BE2C (cell line): Measurements from ENCODE around the gene RBM45. TPM values are rescaled to one million over a fixed set of nuclear protein-coding genes. Genes with fewer than 3 reads are reported as not detected.

Experiments used
- DNase-seq: peaks from one replicate; pipeline ENCODE4 v3.0.0-alpha.2; 2020
- H3K27me3 ChIP-seq: fragments of 250-450 bp; sonication (Bioruptor Pico); 2 replicates; pipeline ENCODE4 v1.5.1; 2020; ENCODE audit warnings: mild to moderate bottlenecking
- H3K36me3 ChIP-seq: fragments of 250-450 bp; sonication (Bioruptor Pico); 2 replicates; pipeline ENCODE4 v1.5.1; 2020; ENCODE audit warnings: mild to moderate bottlenecking
- H3K4me1 ChIP-seq: fragments of 250-450 bp; sonication (Bioruptor Pico); 2 replicates; pipeline ENCODE4 v1.5.1; 2020
- H3K4me3 ChIP-seq: 2 replicates; pipeline ENCODE4 v1.5.1; 2011; ENCODE audit warnings: low read depth, low read length
- H3K9me3 ChIP-seq: fragments of 250-450 bp; sonication (Bioruptor Pico); 2 replicates; pipeline ENCODE4 v1.5.1; 2020
- polyA plus RNA-seq: library from polyadenylated mRNA; unstranded; fragments of >200 nt; gene quantifications from one replicate; pipeline ENCODE4 v1.2.1, GENCODE V29; 2012; ENCODE audit warnings: low read depth, missing spikeins; ENCODE audit not compliant: insufficient read length, insufficient read depth
- TF ChIP-seq, protein P1 (sequence below): IDR thresholded peaks from 2 replicates; pipeline ENCODE4 v1.5.1; 2012; ENCODE audit warnings: mild to moderate bottlenecking, low read depth, low read length

RBM45 gene, protein sequence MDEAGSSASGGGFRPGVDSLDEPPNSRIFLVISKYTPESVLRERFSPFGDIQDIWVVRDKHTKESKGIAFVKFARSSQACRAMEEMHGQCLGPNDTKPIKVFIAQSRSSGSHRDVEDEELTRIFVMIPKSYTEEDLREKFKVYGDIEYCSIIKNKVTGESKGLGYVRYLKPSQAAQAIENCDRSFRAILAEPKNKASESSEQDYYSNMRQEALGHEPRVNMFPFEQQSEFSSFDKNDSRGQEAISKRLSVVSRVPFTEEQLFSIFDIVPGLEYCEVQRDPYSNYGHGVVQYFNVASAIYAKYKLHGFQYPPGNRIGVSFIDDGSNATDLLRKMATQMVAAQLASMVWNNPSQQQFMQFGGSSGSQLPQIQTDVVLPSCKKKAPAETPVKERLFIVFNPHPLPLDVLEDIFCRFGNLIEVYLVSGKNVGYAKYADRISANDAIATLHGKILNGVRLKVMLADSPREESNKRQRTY
- polyA plus RNA-seq: 8.7 TPM

DNA sequence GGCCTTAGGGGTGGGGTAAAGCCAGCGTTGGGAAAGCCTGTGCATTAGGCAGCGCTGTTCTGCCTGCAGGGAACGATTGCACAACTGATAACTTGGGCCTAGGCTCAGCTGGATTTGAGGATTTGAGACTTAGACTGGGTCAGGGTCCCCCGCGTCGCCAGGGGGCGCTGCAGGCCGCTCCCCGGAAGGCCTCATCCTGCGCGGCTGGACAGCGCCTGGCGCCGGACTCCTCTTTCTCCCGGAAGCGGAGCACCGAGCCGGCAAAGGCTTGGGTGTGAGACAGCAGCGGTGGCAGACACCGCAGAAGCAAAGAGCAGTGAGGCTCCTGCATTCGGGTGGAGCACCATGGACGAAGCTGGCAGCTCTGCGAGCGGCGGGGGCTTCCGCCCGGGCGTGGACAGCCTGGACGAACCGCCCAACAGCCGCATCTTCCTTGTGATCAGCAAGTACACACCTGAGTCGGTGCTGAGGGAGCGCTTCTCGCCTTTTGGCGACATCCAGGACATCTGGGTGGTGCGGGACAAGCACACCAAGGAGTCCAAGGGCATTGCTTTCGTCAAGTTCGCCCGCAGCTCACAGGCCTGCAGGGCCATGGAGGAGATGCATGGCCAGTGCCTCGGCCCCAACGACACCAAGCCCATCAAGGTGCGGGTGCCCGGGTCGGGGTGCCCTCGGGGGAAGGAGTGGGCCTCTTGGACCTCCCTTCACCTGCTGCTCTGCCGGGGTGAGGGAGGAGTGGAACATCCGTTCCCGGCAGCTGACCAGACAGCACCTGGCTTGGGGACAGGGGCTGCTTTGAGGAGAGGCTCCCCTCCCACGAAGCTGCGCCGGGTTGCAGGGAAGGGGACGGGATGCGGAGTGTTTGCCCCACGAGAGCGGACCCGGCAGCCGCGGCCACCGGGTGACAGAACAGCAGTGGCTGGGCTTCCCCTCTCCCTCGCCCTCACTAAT, at the start of gene RBM45:
RBM45 (plus strand) TSS at position 236 of the 951 bp plus-strand sequence; CDS start at position 346, 110 bp downstream.
- TF ChIP-seq, protein P1, sequence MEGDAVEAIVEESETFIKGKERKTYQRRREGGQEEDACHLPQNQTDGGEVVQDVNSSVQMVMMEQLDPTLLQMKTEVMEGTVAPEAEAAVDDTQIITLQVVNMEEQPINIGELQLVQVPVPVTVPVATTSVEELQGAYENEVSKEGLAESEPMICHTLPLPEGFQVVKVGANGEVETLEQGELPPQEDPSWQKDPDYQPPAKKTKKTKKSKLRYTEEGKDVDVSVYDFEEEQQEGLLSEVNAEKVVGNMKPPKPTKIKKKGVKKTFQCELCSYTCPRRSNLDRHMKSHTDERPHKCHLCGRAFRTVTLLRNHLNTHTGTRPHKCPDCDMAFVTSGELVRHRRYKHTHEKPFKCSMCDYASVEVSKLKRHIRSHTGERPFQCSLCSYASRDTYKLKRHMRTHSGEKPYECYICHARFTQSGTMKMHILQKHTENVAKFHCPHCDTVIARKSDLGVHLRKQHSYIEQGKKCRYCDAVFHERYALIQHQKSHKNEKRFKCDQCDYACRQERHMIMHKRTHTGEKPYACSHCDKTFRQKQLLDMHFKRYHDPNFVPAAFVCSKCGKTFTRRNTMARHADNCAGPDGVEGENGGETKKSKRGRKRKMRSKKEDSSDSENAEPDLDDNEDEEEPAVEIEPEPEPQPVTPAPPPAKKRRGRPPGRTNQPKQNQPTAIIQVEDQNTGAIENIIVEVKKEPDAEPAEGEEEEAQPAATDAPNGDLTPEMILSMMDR: peak; percentile 80
- DNase-seq: peak; percentile 90
- Histone ChIP-seq H3K4me1 (no peaks in the 10 kb centered on the region), H3K4me3 (peak within 1 kb of the TSS; percentile 84), H3K27me3 (no peaks in the 10 kb centered on the region), H3K9me3 (no peaks in the 10 kb centered on the region), H3K36me3 (no peaks in the 10 kb centered on the region)

DNA sequence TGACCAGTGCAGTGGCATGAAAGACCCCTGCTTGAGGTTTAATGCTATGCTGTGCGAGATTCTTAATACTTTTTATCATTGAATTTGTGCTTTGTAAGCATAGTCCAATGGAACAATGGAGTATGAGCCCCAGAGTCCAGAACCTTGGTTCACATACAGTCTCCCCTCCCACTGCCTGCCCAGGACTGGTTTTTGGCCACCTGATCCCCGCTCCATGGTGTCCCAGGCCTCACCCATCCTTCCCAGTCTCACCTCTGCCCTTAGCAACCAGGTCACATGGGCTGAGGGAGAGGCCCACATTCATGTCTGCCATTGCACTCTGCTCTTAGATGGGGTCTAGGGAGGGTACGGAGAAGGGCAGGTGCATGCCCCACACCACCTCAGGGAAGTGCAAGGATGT, 45.9 kb upstream of the RBM45 start:
- no peak overlapping the region for H3K4me3 ChIP-seq
- TF ChIP-seq, protein P1: no peak

DNA sequence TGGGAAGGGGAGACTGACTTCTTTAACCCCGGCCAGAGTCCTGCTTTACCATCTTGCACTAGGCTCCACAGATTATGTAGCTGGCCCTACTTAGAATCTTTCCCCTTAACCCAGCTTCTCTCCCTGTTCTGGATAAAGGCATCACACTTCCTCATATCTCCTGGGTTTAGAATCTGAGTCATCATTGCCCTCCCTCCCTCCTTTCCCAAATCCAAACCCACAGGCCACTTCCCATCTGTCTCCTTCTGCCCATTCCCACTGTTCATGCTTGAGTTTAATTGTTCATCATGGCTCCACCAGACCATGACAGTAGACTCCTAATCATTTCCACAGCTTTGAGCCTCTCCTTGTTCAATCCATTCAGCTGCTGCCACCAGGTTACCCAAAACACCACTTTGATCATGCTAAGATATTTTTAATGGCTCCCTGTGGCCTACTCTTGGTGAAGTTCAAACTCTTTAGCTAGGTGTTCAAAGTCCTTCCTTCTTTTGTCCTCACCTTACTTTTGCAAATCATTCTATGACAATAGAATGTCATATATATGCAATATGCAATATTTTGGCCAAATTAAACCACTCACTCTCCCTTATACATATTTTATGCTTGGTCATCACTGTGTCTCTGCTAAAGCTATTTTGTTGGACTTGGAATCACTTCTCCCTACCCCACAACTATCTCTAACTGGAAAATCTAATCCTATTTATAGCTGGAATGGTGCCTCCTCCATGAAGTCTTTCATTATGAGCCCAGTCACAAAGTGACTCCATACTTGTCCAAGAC, 45.2 kb upstream of the RBM45 start:
- DNase-seq: no peak
- no peaks in the 10 kb centered on the region for H3K27me3 ChIP-seq
- H3K36me3 ChIP-seq: no peaks in the 10 kb centered on the region
- H3K4me1 ChIP-seq: peaks cover 10% of the 10 kb centered on the region
- TF ChIP-seq, protein P1: no peak
- no peak overlapping the region for H3K4me3 ChIP-seq
- H3K9me3 ChIP-seq: no peaks in the 10 kb centered on the region

More for the DNA sequence above, 45.9 kb upstream of the RBM45 start:
- Histone ChIP-seq H3K4me1 (peaks cover 7% of the 10 kb centered on the region), H3K36me3 (no peaks in the 10 kb centered on the region), H3K9me3 (no peaks in the 10 kb centered on the region), H3K27me3 (no peaks in the 10 kb centered on the region)
- DNase-seq: no peak

DNA sequence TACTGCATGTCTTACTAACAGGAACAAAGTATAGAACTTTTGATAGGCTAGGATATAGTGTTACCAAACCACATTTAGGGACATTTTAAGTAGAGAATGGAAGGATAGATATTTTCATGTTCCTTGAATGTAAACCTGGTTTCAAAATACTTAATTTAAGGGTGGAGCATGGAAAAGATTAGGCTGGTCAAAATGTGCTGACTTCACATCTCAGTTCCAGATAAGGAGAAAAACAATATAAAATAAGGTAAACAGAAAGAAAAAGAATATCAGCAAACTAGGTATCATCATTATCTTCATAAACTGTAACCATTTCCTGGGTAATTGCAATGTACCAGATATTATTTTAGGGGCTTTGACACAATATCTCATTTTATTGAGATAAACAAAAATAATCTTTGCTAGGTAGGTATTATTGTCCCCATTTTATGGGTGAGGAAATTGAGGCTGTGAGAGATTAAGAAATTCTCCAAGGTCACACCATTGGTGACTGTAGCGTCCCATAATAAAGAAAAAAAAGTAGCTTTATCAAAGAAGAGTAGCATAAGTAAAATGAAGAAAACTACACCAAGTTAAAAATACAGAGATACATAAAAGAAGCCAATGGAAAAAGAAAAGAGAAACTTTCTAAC, 43.3 kb upstream of the RBM45 start:
- Histone ChIP-seq H3K27me3 (no peaks in the 10 kb centered on the region), H3K9me3 (no peaks in the 10 kb centered on the region), H3K36me3 (no peaks in the 10 kb centered on the region), H3K4me3 (no peak overlapping the region; the same call in 1 of the 2 replicates), H3K4me1 (peaks cover 12% of the 10 kb centered on the region)
- TF ChIP-seq, protein P1: no peak
- no peak for DNase-seq

DNA sequence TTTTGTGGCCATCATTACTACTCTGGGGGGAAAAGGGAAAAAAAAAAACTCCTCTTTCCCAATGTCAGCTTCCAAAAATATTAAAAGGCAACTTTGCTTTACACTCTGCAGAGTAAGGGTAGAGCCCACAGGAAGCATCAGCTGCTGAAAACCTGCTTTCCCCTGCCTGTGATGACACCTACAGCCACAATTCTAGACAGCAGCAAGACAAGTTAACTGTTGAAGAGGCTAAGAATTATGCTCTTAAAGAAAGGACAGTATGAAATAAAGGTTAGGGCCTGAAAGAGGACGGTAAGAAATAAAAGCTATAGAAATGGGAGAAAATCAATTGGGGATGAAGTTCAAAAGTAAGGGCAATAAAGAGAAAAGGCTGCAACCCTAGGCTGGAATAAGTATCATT, 42.7 kb upstream of the RBM45 start:
- H3K4me3 ChIP-seq: no peak overlapping the region
- no peak for DNase-seq
- H3K9me3 ChIP-seq: no peaks in the 10 kb centered on the region
- TF ChIP-seq, protein P1: peak; percentile 38
- H3K36me3 ChIP-seq: no peaks in the 10 kb centered on the region
- peaks cover 13% of the 10 kb centered on the region for H3K4me1 ChIP-seq
- no peaks in the 10 kb centered on the region for H3K27me3 ChIP-seq
